GM18858 (cell line): ENCODE measurements around the gene NELL2.

Source experiments
- ATAC-seq: cut with Tn5 transposase; IDR thresholded peaks from one replicate; pipeline ENCODE4 v1.9.1; 2021; ENCODE audit not compliant: unreplicated experiment

The NELL2 gene

DNA sequence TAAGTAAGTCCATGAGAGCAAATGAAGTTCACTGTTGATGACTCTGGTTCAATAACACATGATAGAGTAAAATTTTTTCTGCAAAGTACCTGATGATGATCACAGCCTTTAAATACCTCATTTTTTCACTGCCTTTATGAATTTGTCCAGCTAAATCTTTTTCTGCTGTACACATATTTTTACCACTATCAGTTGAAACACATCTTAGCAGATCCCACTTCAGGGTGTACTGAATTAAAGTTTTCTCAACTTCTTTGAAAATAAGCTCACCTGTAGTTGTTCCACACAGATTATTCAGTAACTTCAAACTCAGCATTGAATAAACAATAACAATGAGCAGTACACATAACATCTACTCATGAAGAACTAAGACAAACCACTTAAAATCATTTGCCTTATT, 385.9 kb downstream of the NELL2 start:
- ATAC-seq = no peak

GRCh38 chr12:44488180-44488579, 387.9 kb downstream of the NELL2 start:
- ATAC-seq = no peak

GRCh38 chr12:44484862-44485261, 391.3 kb downstream of the NELL2 start:
- no peak for ATAC-seq

DNA sequence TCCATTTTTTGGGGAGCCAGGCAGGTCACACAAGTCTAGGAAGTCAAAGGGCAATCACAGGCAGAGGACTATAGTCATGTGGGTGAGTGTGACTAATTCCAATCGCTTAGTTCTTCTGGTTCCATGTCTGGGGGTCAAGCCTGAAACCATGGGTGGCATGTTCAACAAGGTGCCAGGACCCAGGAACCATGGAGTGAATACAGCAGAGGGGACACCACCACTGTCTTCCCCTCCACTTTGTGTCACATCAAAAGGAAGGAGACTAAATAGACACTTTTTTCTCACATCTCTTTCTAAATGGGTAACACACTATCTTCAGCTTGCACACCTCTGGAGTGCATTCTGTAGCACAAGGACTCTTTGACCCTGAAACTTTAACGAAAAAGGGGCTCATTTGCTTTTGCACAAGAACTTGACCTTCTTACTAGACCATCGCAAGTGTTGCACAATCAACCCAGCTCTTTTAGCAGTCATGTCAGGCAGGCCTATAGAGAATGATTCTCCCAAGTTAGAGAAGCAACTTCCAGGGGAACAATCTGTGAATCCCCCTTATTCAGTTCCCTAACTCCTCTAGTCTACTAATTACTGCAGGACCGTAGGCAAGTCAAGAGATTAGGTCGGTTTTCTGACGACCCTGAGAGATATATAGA, 398.7 kb downstream of the NELL2 start:
- no peak for ATAC-seq

GRCh38 chr12:44476683-44477082, 399.4 kb downstream of the NELL2 start:
- no peak for ATAC-seq

- no peak for ATAC-seq
Observed at GRCh38 chr12:44465139-44465538, 411.0 kb downstream of the NELL2 start.

GRCh38 chr12:44464180-44464579, 411.9 kb downstream of the NELL2 start:
- ATAC-seq = no peak

GRCh38 chr12:44462729-44463128, 413.4 kb downstream of the NELL2 start:
- ATAC-seq = no peak

DNA sequence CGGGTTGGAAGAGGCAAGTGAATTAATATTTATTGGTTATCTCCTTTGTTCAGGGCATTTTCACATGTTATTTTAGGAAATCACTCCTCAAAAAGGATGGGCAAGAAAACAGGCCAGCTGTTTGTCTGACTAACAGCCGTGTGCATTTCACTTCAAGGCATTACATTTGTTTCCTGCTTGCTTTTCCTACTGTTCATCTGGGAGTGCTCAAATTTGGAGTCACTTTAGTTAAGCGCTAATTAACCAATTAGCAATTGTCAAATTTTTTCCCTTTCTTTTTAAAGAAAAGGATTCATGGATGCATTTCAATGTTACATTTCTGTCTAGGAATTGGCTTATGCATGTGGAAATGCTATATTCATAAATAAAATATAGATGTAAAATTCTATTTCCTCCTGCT, 415.9 kb downstream of the NELL2 start:
- ATAC-seq = no peak

GRCh38 chr12:44459569-44459968, 416.5 kb downstream of the NELL2 start:
- ATAC-seq = no peak
